RPMI7951 (cell line): ENCODE results near the gene PLGRKT. TPM values are rescaled to one million over a fixed set of nuclear protein-coding genes. Genes with fewer than 3 reads are reported as not detected.
"Not testable (repeated sequence)": the region's sequence is repeated elsewhere in the genome, so short reads cannot be mapped to it uniquely, and the experiment has no call there.

ENCODE experiments used
- DNase-seq: peaks from one replicate; pipeline ENCODE4 v3.0.0-alpha.2; 2012; ENCODE audit warnings: low read depth
- total RNA-seq: library from RNA; depleted of rRNA; stranded (reverse); fragments of >200 nt; shearing (Covaris generic); gene quantifications from 2 replicates; pipeline ENCODE4 v1.2.3, GENCODE V29; 2014

PLGRKT gene
- total RNA-seq, 1 experiment from 2014 or later: 45.1 TPM

DNA sequence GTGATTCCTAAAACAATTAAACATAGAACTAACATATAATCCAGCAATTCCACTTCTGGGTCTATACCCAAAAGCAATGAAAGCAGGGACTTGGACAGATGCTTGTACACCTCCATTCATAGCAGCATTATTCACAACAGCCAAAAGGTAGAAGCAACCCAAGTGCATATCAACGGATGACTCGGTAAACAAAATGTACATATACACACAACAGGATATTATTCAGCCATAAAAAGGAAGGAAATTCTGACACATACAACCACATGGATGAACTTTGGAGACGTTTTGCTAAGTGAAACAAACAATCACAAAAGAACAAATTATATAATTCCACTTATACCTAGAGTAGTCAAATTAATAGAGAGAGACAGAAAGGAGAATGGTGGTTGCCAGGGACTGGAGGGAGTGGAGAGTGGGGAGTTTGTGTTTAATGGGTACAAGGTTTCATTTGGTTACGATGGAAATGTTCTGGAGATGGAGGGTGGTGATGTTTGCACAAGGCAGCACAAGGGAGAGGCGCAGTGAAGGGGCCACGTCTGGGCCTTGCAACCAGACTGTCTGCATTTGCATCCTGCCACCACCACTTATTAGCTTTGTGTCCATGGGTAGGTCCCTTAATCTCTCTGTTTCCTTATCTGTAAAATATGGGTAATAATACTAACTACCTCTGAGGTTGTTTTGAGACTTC is 61.8 kb downstream of the PLGRKT start:
- DNase-seq: no peak

DNA sequence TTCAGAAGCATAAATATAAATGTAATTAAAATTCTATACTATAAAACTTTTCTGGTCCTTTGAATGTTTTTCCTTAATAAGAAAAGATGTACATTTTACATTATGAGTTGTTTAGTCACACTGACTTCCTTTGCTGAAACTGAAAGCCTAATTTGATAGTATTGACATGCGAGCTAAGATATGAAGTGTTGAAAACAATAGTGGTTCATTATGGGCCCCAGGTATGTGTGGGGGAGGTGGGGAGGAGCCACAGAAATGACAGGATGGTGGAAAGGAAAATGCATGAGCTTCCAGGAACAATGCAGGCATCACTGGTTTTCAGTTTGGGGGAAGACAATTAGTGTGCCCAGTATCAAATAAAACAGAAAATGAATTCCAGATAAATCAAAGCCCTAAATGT is 62.6 kb downstream of the PLGRKT start:
- no peak for DNase-seq

DNA sequence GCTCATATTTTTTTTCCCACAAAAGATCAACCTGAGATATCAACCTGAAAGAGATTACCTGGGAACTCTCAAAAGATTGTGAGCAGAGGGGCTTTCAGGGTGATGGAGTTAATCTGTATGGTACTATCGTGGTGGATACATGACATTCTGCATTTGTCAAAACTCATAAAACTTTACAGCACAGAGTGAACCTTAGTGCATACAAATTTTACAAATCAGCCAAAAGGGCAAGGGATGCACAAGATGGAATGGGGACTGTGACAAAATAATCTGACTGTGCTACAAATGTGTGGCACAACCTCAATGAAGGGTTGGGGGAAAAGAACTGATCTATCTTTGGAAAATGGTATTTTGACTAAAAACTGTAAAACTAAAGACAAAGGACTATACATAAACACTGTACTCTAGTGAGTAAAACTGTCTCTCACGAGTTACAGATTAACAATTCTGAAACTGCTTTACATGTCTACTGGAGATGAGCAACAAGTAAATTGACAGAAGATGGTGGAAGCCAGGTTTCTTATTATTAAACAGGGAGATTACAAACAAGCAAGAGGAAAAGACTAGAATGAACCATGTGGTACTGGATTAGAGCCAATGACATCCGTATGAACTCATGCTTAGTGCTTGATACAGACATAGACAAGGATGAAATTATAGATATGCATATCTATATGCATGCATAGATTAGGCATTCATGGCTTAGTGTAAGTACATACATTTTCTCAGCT is 73.3 kb downstream of the PLGRKT start:
- no peak for DNase-seq

DNA sequence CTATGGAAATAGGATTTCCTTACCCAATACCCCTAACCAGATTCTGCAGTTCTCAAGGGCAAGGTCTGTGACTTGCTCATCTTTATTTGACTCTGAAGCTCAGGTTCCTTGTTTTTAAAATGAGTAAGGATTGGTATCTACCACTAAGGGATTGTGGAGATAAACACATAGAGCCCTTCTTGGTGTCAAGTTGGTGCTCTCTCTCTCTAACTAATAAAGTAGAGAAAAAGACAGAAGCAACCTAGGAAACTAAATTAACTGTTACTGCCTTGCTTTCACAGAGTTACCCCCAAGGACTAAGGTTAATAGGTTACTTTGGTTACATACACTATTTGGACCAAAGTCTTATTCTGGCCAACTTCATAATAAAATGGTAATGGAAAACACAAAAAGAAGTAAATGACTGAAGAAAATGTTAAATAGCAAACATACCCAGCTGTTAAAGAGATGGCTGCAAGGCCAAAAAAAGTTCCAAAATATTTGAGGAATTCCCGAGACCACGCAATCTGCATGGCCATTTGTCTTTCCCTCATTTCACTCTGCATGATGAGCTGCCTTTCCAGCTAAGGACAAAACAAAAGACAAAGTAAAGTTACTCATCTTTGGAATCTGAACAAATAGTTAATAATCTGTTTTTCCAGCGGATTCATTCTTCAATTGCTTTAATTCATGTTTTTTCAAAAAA is 76.3 kb downstream of the PLGRKT start:
- DNase-seq: no peak

DNA sequence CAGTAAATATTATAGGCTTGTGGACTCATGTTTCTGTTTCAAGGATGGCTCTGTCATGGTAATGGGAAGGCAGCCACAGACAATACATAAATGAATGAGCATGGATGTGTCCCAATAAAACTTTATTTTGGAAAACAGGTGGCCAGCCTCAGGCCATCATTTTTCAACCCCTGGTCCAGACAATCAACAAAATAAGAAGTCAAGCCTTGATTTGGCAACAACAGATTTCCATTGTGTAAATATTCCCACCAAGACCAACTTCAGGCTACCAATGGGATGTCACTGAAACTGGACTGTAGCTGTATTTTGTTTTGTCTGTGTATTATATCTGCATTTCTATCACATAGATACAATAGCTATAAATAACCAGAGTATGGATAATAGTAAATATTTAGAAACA is 77.4 kb downstream of the PLGRKT start:
- no peak for DNase-seq

DNA sequence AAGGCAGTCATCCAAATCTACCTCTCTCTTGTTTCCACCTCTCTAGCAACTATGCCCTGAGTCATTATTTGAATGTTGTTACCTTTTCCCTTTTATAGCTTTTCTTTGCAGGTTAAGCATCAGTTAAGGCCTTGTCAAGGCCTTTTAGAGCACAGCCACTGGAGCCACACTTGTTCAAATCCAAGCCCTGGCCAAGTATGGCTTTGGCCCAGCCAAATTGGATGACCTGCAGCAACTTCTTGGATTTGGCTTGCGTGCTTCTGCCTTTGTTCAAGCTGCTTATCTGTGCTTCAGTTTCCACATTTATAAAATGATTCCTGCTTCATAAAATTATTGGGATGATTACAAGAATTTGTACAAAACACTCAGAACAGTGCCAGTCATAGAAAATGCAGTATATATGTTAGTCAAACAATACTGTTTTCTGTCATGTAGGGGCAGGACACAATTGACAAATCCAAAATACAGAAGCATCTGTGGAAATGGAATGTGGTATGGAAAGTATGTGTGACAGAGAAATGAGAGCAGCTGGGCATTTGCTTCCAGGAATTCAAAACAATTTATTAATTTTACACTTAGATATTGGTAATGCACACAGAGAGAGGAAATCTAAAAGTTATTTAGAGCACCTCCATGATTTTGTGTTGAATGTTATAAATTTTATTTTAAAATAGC is 80.2 kb downstream of the PLGRKT start:
- no peak for DNase-seq

DNA sequence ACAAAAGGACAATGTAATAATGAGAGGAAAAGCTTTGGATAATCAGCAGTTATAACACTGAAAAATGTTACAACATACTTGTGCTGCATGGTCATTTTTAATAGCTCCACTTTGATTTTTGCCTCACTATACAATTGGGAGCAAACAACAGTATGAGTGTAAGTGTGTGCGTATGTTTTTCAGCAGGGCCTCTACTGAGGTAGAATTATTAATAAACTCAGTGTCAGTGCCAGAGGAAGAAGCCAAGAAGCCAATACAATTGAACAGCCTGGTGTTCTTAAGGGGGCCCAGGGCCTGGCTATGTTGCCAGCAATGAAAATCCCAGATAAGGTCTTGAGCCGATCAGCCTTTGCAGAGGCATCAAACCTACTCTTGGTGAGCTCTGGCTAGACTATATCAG is 81.9 kb downstream of the PLGRKT start:
- no peak for DNase-seq

DNA sequence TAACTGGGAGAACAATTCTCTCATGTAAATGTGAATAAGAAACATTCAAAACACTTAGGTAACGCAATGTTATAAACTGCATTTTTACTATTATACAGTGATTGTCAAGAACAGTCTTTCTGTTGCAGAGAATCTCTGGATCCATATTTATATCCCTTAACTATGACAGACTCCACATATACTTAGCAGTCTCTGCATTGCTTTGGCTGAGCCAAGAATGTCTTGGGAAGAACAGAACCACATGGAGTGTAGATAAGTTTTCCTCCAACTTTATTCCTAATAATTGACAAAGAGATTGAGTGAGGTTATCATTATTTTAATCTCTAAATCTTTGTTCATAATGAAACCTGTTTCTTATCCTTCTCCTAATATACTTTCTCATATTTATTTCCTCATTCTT is 82.5 kb downstream of the PLGRKT start:
- no peak for DNase-seq

DNA sequence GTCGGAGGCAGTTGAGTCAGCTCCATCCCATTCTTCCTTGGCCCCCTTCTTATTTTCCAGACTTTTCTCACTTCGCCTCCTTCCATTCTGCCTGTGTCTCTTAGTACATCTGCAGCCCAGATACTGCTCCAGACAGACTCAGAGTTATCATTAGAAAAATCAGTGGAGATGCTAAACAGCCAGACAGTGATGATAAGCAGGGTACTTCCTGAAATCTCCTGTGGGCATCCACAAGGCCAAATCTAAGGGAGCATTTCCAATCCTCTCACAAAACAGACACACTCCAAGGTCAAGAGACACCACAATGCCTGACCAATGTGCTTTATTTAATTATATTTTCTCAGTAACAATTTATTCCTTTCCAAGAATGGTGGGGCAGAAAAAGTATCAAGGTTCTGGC is 83.5 kb downstream of the PLGRKT start:
- DNase-seq: no peak

DNA sequence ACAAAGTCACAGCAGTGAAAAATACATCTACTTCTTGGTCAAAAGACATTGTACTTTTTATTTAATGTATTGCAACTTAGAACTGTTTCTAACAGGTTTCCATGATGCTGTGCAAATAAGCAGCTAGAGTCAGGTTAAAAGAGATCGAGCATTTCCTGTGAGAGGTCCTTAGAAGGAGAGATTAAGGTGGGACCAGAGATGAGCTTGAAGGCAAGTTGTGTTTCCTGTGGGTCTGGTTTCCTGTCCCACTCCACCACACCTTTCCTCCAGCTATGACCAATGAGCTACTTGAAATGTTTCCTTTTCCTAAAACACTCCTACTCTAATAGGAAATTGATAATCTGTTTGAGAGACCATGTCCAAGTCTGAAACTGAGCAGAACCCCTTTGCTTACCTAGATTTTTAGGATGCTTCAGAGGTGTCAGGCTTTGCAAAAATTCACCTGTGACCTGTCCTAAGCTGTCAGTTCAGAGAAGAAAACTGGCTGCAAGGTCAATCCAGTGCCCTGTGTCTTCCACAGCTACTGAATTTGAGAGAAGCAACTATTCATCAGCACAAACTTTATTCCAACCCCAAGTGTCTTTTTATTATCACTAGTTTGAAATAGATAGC is 85.0 kb downstream of the PLGRKT start:
- no peak for DNase-seq

DNA sequence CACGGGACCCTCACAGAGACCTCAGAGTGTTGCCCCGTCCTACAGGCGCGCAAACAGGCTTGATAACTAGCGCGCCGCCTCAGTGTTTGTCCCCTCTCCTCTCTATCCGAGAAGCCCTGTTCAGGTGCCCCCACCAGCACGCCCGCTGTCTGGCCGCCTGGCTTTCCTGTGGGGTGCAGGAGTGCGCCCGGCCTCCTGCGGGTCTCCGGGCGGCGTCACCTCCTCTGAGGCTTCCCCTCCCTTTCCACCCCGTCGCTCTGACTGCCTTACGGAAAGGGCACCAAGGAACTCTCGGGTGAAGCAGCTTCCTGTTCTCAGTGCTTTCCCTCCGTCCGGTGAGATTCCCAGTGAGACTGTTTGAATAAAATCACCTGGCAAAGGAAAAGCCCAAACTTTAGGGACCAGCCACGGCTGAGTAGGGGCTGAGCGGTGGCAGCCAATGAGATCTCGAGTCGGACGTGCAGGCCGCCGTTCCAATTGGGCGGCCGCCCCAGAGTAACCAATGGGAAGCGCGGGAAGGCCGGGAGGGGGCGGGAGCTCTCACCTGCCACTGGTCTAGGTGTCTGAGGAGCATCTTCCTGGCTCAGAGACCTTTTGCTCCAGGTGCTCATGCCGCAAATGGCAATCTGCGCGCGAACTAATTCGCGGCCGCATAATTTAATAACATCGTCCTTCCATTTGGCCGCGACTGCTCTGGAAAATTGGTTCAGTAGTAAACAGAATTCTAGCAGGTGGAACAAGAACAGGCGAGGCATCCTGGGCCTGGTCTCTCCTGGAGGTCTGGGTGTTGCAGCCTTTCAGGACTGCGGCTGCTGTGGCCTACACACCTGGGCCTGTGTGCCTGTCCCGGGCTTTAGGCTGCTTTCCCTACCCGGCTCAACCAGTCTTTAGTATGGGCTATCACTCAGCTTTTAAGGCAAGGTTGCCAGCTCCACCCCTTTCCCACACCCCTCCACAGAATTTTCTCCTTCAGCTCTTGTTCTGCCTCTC is 98.4 kb downstream of the PLGRKT start, which contains the start of gene RLN1:
Gene RLN1 (minus strand): TSS at position 885 of the 990 bp plus-strand sequence. CDS start 130 bp downstream, at position 755.
- DNase-seq: not testable (repeated sequence)

DNA sequence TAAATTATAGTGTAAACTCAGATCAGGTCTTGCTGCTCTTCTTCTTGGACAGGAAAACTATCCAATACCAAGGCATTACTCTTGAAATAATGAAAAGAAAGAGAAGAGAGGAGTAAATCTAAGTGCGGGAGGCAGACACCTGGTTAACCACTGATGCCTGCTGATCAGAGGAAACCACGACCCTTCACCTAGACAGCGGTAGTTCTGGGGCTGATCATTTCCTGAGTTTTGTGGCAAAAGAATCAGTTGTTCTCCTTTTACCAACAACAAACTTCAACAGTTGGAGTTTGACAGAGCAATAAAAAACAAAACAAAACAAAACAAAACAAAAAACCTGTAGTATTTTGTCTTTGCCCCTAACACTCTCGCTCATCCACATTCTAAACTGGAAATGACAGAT is 101.0 kb downstream of the PLGRKT start:
- no peak for DNase-seq

DNA sequence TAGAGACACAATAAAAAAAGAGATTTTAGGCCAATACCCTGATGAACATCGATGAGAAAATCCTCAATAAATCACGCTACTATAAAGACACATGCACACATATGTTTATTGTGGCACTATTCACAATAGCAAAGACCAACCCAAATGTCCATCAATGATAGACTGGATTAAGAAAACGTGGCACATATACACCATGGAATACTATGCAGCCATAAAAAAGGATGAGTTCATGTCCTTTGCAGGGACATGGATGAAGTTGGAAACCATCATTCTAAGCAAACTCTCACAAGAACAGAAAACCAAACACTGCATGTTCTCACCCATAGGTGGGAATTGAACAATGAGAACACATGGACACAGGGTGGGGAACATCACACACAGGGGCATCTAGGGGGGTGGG is 106.4 kb downstream of the PLGRKT start:
- DNase-seq: not testable (repeated sequence)

DNA sequence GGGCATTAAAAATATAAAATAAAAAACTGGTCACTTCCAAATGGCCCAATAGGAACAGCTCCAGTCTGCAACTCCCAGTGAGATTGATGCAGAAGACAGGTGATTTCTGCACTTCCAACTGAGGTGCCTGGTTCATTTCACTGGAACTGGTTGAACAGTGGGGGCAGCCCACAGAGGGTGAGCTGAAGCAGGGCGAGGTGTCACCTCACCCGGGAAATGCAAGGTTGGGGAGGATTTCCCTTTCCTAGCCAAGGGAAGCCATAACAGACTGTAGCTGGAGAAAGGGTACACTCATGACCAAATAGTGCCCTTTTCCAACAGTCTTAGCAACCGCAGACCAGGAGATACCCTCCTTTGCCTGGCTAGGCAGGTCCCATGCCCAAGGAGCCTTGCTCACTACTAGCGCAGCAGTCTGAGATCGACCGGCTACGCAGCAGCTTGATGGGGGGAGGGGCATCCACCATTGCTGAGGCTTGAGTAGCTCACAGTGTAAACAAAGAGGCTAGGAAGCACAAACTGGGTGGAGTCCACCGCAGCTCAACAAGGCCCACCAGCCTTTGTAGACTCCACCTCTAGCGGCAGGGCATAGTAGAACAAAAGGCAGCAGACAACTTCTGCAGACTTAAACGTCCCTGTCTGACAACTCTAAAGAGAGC is 110.7 kb downstream of the PLGRKT start:
- no peak for DNase-seq

DNA sequence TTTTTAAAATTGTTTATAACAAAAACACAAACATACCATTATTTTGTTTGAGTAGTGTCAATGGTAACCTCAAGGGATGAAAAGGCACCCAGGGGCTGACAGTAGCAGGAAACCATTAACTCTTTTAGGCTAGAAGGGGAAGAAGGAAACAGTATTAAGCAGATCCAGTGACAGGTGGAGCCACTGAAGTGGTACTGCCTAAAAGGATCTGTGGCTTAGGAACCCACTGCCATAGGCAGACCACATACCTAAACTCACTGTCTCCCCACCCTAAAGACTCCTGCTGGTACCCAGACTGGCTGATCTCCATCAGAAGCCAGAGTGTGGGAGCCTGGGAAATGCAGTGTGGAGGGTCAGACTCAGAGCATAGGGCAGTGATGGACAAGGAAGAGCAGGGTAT is 111.5 kb downstream of the PLGRKT start:
- DNase-seq: no peak

DNA sequence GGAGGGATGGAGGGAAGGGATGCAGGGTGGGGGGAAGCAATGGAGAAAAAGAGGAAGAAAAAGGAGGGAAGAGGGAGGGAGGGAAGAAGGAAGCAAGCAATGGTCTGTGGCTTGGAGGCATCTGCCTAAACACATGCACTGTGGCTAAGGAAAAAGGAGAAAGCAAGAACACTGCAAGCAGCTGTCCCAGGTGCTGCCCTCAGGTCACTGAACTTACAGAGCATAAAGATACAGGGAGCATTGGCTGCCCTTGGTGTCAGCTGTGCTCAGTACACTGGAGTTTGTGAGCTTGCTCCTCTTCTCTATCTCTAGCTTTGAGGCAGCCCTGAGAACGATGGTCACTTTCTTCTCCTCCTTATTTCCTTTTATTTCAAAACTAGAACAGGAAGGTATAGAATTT is 116.1 kb downstream of the PLGRKT start:
- DNase-seq: not testable (repeated sequence)

DNA sequence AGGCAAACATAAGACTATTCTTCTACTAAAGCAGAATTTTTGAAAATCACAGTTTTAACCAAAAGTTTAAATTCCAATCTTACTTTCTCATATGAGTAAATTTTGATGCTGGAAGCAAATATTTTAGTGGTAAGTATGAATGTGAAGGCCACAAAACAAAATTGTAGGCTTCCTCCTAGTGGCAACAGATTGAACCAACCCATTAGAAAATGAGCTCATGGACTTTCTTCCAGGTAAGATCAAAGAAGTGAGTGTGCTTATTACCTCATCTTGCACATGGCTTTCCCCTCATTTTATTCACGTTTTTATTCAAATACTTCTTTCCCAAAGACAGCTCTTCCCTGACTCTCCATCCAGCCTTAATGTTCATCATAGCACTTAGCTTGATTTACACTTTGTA is 116.7 kb downstream of the PLGRKT start:
- no peak for DNase-seq

DNA sequence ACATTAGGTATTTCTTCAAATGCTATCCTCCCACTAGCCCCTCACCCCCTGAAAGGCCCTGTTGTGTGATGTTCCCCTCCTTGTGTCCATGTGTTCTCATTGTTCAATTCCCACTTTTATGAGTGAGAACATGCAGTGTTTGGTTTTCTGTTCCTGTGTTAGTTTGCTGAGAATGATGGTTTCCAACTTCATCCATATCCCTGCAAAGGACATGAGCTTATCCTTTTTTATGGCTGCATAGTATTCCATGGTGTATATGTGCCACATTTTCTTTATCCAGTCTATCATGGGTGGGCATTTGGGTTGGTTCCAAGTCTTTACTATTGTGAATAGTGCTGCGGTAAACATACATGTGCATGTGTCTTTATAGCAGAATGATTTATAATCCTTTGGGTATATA is 121.3 kb downstream of the PLGRKT start:
- DNase-seq: not testable (repeated sequence)

DNA sequence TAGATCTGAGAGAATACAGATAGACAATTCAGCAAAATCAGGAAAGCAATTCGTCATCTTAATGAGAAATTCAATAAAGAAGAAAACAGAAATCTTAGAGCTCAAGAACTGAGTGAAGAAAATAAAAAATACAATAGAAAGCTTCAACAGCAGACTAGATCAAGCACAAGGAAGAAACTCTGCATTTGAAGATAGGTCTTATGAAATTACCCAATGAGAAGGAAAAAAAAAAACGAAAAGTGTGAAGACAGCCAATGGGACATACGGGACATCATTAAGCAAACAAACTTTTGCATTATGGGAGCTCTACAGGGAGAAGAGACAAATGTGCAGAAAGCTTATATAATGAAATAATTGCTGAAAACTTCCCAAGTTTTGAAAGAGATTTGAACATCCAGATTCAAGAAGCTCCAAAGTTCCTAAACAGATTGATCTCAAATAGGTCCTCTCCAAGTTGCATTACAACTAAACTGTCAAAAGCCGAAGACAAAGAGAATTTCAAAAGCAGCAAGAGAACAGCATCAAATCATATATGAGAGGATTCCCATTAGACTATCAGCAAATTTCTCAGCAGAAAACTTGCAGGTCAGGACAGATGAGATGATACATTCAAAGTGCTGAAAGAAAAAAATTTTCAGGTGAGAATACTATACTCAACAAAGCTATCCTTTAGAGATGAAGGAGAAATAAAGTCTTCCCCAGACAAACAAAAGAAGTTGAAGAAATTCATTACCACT is 122.4 kb downstream of the PLGRKT start:
- no peak for DNase-seq
